ENCODE measurements around the gene EPC2.

GRCh38 chr2:148634749-148635148 lies 9.8 kb upstream of the EPC2 start:
- TF ChIP-seq ZNF384 (IDR thresholded peaks at IDR 0.05) (no peak), SP1 (IDR thresholded peaks at IDR 0.05) (no peak), FOXA1 (IDR thresholded peaks at IDR 0.05) (no peak)
